ENCODE results near the gene GNRHR. TPM values are rescaled to one million over a fixed set of nuclear protein-coding genes. Genes with fewer than 3 reads are reported as not detected.
"Not testable (repeated sequence)": the region's sequence is repeated elsewhere in the genome, so short reads cannot be mapped to it uniquely, and the experiment has no call there.

The GNRHR gene
- total RNA-seq, 2 donors from 2014 or later = not detected

DNA sequence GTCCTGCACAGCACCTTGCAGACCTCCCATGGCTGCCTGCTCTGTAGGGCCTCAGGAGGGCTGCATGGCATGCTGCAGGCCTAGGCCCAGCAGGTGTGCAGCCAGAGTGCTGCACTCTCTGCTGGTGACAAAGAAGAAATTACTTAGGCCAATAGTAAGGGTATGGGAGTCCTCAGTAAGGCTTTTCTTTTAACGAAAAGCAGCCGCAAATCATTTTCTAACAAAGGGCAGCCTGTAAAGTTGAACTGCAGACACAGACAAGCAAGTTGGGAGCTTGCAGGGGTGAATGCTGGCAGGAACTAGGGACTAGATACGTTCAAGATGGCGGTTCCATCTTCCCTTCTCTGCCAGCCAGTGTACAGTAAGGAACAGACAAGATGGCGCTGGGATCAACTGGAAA, 30.8 kb downstream of the GNRHR start:
- no peak for ATAC-seq
- H3K36me3 Mint-ChIP-seq (ENCODE audit: low read depth) = no peaks in the 10 kb centered on the region
- no peak for DNase-seq
- peaks cover 5% of the 10 kb centered on the region for H3K4me1 Mint-ChIP-seq
- H3K27me3 Mint-ChIP-seq = no peaks in the 10 kb centered on the region
- no peaks in the 10 kb centered on the region for H3K9me3 ChIP-seq (ENCODE audit: control insufficient read depth, low read length, poor library complexity, severe bottlenecking)
- no peak overlapping the region for H3K4me3 Mint-ChIP-seq
- no peak overlapping the region for H3K27ac Mint-ChIP-seq

DNA sequence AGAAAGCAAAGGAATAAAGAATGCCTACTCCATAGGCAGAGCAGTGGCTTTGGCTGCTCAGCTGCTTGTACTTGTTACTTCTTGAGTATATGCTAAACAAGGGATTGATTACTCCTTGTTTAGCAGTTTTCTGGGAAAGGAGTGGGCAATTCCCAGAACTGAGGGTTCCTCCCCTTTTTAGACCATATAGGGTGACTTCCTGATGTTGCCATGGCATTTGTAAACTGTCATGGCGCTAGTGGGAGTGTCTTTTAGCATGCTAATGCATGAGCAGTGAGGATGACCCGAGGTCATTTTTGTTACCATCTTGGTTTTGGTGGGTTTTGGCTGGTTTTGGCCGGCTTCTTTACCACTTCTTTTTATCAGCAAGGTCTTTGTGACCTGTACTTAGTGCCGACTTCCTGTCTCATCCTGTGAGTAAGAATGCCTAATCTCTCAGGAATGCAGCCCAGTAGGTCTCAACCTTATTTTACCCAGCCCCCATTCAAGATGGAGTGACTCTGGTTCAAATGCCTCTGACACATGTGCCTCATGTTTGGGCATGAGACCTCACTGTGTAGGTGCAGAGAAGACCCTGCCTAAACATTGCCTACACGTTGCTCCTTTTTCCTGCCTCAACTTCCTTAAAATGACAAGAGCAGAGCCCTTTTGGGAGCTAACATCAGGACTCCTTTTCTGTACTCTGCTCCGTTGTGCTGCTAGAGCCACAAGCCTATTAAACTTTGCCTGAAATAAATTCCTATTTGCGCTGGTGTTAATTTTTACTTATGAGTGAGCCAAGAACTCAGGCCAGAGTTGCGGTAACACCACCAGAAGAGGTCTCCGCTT, 32.2 kb downstream of the GNRHR start:
- peaks cover 5% of the 10 kb centered on the region for H3K4me1 Mint-ChIP-seq
- no peak for DNase-seq
- no peaks in the 10 kb centered on the region for H3K9me3 ChIP-seq (ENCODE audit: control insufficient read depth, low read length, poor library complexity, severe bottlenecking)
- H3K4me3 Mint-ChIP-seq = no peak overlapping the region
- no peaks in the 10 kb centered on the region for H3K27me3 Mint-ChIP-seq
- H3K36me3 Mint-ChIP-seq (ENCODE audit: low read depth) = peaks cover under 1% of the 10 kb centered on the region
- H3K27ac Mint-ChIP-seq = no peak overlapping the region
- ATAC-seq = no peak

DNA sequence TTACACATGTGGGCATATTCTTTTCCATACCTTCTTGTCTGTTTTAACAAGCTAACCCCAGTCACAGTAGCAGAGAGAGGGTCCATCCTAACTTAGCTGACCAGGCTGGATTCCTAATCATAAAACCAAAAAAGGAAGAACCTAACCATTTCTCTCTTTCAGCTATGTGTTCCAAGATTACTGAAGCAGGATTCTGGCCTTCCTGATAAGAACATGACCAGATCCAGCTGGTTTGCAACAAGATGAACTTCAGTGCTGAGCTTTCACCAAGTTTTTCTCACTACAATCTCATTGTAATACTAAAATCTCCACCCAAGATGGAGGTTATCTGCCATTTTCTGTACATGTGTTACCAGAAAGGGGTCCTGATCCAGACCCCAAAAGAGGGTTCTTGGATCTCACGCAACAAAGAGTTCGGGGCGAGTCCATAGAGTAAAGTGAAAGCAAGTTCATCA, 32.8 kb downstream of the GNRHR start:
- H3K27ac Mint-ChIP-seq = no peak overlapping the region

DNA sequence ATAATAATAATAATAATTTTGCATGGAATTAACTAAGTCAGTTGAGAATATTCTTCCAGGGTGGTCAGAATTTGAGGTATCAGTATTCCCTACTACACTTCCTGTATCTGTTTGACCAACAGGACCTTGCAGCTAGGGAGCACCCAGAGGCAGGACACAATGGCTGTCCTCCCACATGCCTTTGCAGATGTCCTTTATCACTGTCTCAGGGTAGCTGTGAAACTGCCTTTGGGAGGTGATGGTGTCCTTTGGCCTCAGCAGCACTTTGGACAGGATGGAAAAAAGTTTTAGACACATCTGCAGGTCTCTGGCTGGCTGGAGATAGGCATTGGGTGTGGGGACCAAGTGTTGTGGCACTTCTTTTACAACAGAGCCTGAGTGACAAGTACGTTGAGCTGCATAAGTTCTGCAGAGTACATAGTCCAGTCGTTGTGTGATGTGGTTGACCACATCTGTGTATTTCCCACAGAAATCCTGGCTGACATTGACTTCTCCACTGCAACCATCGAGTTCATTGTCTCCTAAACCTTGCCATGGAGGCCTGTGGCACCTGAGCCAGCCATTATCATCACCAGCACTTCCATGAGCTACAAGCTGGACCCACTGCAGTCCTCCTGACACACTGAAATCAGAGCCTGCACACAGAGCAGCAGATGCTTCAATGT, 34.1 kb downstream of the GNRHR start:
- H3K4me1 Mint-ChIP-seq = peaks cover 5% of the 10 kb centered on the region
- ATAC-seq (no peak), DNase-seq (no peak)
- no peak overlapping the region for H3K27ac Mint-ChIP-seq
- no peaks in the 10 kb centered on the region for H3K27me3 Mint-ChIP-seq
- H3K36me3 Mint-ChIP-seq (ENCODE audit: low read depth) = peaks cover 2% of the 10 kb centered on the region
- H3K4me3 Mint-ChIP-seq = no peak overlapping the region
- H3K9me3 ChIP-seq (ENCODE audit: control insufficient read depth, low read length, poor library complexity, severe bottlenecking) = no peaks in the 10 kb centered on the region

More for the DNA sequence above, 32.8 kb downstream of the GNRHR start:
- H3K27me3 Mint-ChIP-seq = no peaks in the 10 kb centered on the region
- H3K36me3 Mint-ChIP-seq (ENCODE audit: low read depth) = peaks cover 2% of the 10 kb centered on the region
- H3K4me3 Mint-ChIP-seq = no peak overlapping the region
- ATAC-seq = no peak
- no peak for DNase-seq
- H3K4me1 Mint-ChIP-seq = peaks cover 5% of the 10 kb centered on the region
- H3K9me3 ChIP-seq (ENCODE audit: control insufficient read depth, low read length, poor library complexity, severe bottlenecking) = no peaks in the 10 kb centered on the region

DNA sequence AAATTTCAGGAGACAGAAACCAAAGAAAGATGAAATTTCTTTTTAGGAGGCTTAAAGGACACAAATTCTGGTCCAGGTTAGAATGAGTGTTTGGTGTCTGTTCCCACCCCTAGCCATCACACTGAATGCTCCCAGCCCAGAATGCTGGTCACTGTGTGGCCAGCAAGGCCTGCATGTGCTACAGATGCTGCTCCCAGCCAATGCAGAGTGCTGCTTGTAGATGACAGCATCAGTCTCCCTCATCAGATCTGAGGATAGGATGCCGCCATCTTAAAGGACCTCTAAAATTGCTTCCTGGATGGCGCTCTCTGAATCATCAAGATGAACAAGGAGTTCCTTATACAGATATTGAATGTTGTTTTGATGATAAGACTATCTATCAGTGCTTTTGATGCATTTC, 35.3 kb downstream of the GNRHR start:
- ATAC-seq = no peak
- Mint-ChIP-seq H3K27ac (no peak overlapping the region), H3K4me3 (no peak overlapping the region), H3K4me1 (peaks cover 7% of the 10 kb centered on the region), H3K36me3 (ENCODE audit: low read depth) (peaks cover 2% of the 10 kb centered on the region), H3K27me3 (no peaks in the 10 kb centered on the region)
- no peak for DNase-seq
- no peaks in the 10 kb centered on the region for H3K9me3 ChIP-seq (ENCODE audit: control insufficient read depth, low read length, poor library complexity, severe bottlenecking)

DNA sequence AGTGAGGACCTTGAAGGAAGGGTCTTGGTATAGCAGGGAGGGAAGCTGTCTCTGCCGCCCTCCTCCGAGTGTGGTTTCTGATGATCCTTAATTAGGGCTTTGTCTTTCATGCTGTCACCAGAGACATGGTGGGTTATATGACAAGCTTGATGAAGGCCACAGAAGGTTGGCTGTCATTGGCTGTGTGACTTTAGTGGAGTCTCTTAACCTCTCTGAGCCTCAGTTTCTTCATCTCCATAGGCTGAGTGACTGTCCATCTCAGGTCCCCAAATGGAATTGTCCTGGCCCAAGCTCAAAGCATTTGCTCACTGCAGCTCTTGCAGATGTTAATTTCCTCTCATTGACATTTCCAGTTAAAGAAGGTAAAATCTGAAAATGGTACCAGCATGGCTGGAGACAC, 36.6 kb downstream of the GNRHR start:
- Mint-ChIP-seq H3K27me3 (no peaks in the 10 kb centered on the region), H3K4me1 (peaks cover 7% of the 10 kb centered on the region), H3K4me3 (no peak overlapping the region), H3K27ac (no peak overlapping the region), H3K36me3 (ENCODE audit: low read depth) (peaks cover 2% of the 10 kb centered on the region)
- DNase-seq (no peak), ATAC-seq (no peak)
- no peaks in the 10 kb centered on the region for H3K9me3 ChIP-seq (ENCODE audit: control insufficient read depth, low read length, poor library complexity, severe bottlenecking)

DNA sequence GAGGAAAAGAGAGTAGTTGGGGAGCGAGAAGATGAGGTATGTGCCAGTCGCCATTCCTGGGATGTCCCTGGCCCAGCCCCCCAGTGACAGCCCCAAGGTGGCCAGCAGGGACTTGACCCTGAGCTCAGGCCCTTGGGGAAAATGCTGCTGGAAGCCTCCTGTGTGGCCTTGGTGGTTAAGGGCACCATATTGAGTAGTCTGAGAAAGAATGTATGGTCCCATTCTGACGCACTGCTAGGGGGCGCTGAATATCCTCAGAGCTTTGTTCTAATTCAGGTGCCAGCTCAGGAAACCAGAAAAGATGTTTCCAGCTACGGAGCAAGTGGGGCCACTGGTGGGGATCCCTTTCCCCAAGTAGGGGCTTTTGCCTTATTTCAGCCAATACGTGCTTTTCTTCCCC, 39.2 kb downstream of the GNRHR start:
- no peaks in the 10 kb centered on the region for H3K9me3 ChIP-seq (ENCODE audit: control insufficient read depth, low read length, poor library complexity, severe bottlenecking)
- no peaks in the 10 kb centered on the region for H3K27me3 Mint-ChIP-seq
- no peak for ATAC-seq
- DNase-seq = no peak
- no peak overlapping the region for H3K27ac Mint-ChIP-seq
- H3K4me3 Mint-ChIP-seq = no peak overlapping the region
- peaks cover 7% of the 10 kb centered on the region for H3K4me1 Mint-ChIP-seq
- H3K36me3 Mint-ChIP-seq (ENCODE audit: low read depth) = peaks cover 4% of the 10 kb centered on the region

DNA sequence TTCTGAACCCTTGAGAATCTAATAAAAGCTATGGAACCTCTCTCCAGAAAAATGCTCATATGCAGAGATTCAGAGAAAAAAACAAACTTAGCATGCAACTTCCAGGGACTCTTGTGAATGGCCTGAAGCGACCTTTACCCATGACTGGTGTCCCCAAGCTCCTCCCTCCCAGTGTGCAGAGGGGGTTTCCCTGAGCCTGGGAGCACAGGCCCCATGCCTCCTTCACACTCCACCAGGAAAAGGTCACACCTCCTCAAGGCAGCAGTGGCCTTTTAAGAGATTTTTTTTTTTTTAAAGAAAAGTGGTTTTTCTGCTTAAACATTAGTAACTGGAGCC, 40.0 kb downstream of the GNRHR start:
- no peaks in the 10 kb centered on the region for H3K9me3 ChIP-seq (ENCODE audit: control insufficient read depth, low read length, poor library complexity, severe bottlenecking)
- ATAC-seq (no peak), DNase-seq (no peak)
- Mint-ChIP-seq H3K36me3 (ENCODE audit: low read depth) (peaks cover 4% of the 10 kb centered on the region), H3K4me3 (no peak overlapping the region), H3K27ac (no peak overlapping the region), H3K4me1 (peaks cover 7% of the 10 kb centered on the region), H3K27me3 (no peaks in the 10 kb centered on the region)

DNA sequence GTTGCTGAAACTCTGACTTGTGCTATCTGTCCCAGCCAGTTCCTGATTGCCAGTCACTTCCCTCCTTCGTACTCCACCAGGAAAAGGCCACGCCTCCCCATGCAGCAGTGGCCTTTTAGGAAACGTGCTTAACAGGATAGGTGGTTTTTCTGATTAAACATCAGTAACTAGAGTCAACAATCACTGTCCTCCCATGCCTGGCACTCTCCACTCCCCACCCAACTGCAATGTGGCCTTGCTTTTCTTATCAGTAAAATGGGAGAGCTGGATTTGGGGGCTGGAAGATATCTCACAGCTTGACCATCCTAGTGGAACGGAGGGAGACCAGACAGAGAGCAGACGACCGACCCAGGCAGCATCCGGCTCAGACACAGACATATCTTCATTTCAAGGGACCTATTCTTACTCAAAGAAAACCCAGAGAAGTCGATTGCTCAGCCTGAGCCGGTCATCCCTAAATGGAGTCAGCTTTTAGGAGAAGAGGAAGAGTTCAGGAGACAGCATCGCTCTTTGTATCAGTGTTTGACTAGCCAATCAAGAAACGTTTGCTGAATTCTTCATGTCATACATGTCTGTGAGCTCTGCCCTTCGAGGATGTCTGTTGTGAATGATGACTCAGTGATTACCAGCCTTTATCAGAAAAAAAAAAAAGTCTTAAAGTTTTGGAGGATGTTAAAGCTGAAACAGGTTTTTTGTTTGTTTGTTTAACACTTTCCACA, 40.5 kb downstream of the GNRHR start:
- ATAC-seq = no peak
- peaks cover 4% of the 10 kb centered on the region for H3K36me3 Mint-ChIP-seq (ENCODE audit: low read depth)
- no peak overlapping the region for H3K4me3 Mint-ChIP-seq
- no peak overlapping the region for H3K27ac Mint-ChIP-seq
- no peak for DNase-seq
- no peaks in the 10 kb centered on the region for H3K9me3 ChIP-seq (ENCODE audit: control insufficient read depth, low read length, poor library complexity, severe bottlenecking)
- H3K4me1 Mint-ChIP-seq = peaks cover 7% of the 10 kb centered on the region
- H3K27me3 Mint-ChIP-seq = no peaks in the 10 kb centered on the region

DNA sequence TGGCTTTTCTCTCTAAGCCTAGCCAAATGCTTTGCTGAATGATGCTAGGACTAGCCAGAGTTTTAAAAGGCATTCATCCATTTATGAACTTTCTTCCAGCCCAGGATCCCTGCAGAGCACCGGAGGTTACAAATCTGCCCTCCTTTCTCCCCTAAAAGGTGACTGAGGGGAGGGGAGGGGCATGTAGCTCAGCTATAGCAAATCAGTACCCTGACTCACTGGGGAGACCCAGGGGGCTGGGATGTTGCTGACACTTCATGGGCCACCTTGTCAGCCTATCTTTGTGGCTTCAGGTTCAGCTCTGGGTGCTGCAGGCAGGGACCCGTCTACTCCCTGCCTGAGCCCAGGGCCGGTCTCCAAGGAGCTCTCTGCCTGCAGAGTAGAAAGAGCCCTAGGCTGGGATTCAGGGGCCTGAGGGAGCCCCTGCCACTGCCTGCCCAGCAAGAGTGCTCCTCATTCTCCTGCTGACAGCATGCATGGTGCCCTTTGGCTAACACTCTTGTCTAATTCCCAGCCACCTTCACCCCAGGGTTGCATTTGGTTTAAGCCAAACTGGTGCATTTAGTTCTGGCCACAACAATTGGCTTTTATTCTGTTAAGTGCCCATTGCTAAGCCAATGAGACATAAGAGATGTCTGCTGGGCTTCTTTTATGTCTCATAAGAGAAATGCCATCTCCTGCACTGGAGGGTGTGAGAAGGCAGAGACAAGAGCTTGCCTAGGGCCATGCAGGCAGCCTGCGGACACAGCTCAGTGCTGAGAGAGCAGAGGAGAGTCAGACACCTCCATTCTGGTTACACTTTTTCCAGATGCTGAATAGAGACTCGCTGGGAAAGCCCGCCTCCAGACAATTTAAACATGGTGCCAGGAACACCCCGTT, 41.3 kb downstream of the GNRHR start:
- Mint-ChIP-seq H3K27me3 (no peaks in the 10 kb centered on the region), H3K4me1 (peaks cover 10% of the 10 kb centered on the region), H3K36me3 (ENCODE audit: low read depth) (peaks cover 4% of the 10 kb centered on the region), H3K27ac (peak overlapping the region; percentile 37), H3K4me3 (no peak overlapping the region)
- DNase-seq (no peak), ATAC-seq (no peak)
- no peaks in the 10 kb centered on the region for H3K9me3 ChIP-seq (ENCODE audit: control insufficient read depth, low read length, poor library complexity, severe bottlenecking)

DNA sequence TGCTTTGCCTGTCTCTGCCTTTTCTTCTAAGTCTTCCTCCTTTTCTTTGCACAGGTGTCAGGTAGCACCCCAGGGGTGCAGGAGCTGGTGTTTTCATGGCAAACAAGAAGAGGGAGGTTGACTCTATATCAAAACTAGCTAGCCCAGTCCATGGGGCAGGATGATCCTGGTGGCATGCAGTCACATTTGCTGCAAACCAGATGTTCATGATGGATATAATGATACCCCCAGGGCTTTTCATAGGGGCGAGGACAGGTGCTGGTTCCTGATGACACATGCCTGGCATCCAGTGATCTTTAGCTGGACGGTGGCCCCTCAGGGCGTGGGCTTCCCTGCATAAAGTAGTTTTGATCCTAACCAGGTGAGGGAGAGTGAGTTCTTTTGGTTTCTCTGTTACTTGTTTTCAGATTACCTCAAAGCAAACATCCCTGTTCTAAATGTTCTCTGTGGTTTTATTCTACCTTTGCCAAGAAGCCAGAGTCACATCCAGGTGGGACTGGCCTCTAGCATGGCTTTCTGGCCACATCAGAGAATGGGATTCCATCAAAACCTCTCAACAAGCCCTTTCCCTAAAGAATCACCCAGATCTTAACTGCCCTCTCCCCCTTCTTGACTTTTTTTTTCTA, 42.1 kb downstream of the GNRHR start:
- H3K9me3 ChIP-seq (ENCODE audit: control insufficient read depth, low read length, poor library complexity, severe bottlenecking) = no peaks in the 10 kb centered on the region
- no peak for DNase-seq
- no peaks in the 10 kb centered on the region for H3K27me3 Mint-ChIP-seq
- H3K27ac Mint-ChIP-seq = peak overlapping the region; percentile 37
- H3K4me3 Mint-ChIP-seq = no peak overlapping the region
- ATAC-seq = no peak
- H3K4me1 Mint-ChIP-seq = peaks cover 13% of the 10 kb centered on the region
- peaks cover 4% of the 10 kb centered on the region for H3K36me3 Mint-ChIP-seq (ENCODE audit: low read depth)

DNA sequence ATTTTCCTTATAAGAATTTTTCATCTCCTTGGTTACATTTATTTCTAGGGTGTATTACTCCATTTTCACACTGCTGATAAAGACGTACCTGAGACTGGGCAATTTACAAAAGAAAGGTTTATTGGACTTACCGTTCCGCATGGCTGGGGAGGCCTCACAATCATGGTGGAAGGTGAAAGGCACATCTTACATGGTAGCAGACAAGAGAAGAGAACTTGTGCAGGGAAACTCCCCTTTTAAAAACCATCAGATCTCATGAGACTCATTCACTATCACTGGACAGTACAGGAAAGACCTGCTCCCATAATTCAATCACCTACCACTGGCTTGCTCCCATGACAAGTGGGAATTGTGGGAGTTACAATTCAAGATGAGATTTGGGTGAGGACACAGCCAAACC, 47.5 kb downstream of the GNRHR start:
- not testable (repeated sequence) for DNase-seq; H3K27ac Mint-ChIP-seq; H3K9me3 ChIP-seq (ENCODE audit: control insufficient read depth, low read length, poor library complexity, severe bottlenecking); ATAC-seq; H3K27me3 Mint-ChIP-seq; H3K4me3 Mint-ChIP-seq; H3K36me3 Mint-ChIP-seq (ENCODE audit: low read depth)
- peaks cover 31% of the 10 kb centered on the region for H3K4me1 Mint-ChIP-seq

All from T-helper 17 cell (primary cell).